Liver (tissue), 3 donors: ENCODE results near the gene ASIC4.

Source experiments
- CTCF ChIP-seq: fragments of 150-350 bp; IDR thresholded peaks from 2 replicates; pipeline ENCODE4 v1.5.1; 2017; ENCODE audit warnings: improper control_type of control experiment, low read depth, low read length; ENCODE audit not compliant: missing input control
- FOXA1 ChIP-seq: IDR thresholded peaks from 2 replicates; pipeline ENCODE4 v1.6.1; 2016; ENCODE audit warnings: antibody characterized with exemption
- FOXA2 ChIP-seq: IDR thresholded peaks from 2 replicates; pipeline ENCODE4 v1.6.1; 2016; ENCODE audit warnings: antibody characterized with exemption
- GABPA ChIP-seq, 2 donors: IDR thresholded peaks in 1 of 2; conservative IDR thresholded peaks in 1 of 2; 2 replicates each; pipeline ENCODE4 v1.6.1; 2016; ENCODE audit warnings: antibody characterized with exemption in 2 of 2, mild to moderate bottlenecking in 1 of 2, moderate library complexity in 1 of 2
- JUND ChIP-seq, 2 donors: IDR thresholded peaks; 2 replicates each; pipeline ENCODE4 v1.6.1; 2016; ENCODE audit warnings: antibody characterized with exemption in 2 of 2
- MAX ChIP-seq: IDR thresholded peaks from 2 replicates; pipeline ENCODE4 v1.6.1; 2016; ENCODE audit warnings: antibody characterized with exemption
- RAD21 ChIP-seq, 2 donors: IDR thresholded peaks; 2 replicates each; pipeline ENCODE4 v1.6.1; 2016; ENCODE audit warnings: antibody characterized with exemption in 2 of 2, mild to moderate bottlenecking in 2 of 2
- REST ChIP-seq: IDR thresholded peaks from 2 replicates; pipeline ENCODE4 v1.6.1; 2016; ENCODE audit warnings: antibody characterized with exemption, mild to moderate bottlenecking
- RXRA ChIP-seq, 2 donors: IDR thresholded peaks; 2 replicates each; pipeline ENCODE4 v1.6.1; 2017 to 2018; ENCODE audit warnings: antibody characterized with exemption in 2 of 2, mild to moderate bottlenecking in 1 of 2
- SP1 ChIP-seq: IDR thresholded peaks from 2 replicates; pipeline ENCODE4 v1.6.1; 2018; ENCODE audit warnings: antibody characterized with exemption, mild to moderate bottlenecking
- TAF1 ChIP-seq: conservative IDR thresholded peaks from 2 replicates; pipeline ENCODE4 v1.6.1; 2016; ENCODE audit warnings: antibody characterized with exemption, mild to moderate bottlenecking
- donor health status: healthy.
- donor health status: healthy.

- TF ChIP-seq JUND (IDR thresholded peaks at IDR 0.05) (no peak), RXRA (IDR thresholded peaks at IDR 0.05) (no peak), SP1 (no peak), CTCF (no peak), TAF1 (no peak), FOXA1 (no peak), MAX (no peak), FOXA2 (no peak), GABPA (IDR thresholded peaks at IDR 0.05 in 1 of 2, conservative IDR thresholded peaks at IDR 0.05 in 1 of 2) (no peak), RAD21 (IDR thresholded peaks at IDR 0.05) (no peak), REST (no peak)
Measured at GRCh38 chr2:219499058-219499307, 15.3 kb upstream of the ASIC4 start.
